DLD1 (cell line): ENCODE data around the gene GPX4.

ENCODE experiments used
- in situ Hi-C: cut with HindIII; loops from 2 replicates; pipeline ENCODE4 v1.10.0; 2017; ENCODE audit warnings: low sequenced_read_pairs

Gene GPX4

DNA sequence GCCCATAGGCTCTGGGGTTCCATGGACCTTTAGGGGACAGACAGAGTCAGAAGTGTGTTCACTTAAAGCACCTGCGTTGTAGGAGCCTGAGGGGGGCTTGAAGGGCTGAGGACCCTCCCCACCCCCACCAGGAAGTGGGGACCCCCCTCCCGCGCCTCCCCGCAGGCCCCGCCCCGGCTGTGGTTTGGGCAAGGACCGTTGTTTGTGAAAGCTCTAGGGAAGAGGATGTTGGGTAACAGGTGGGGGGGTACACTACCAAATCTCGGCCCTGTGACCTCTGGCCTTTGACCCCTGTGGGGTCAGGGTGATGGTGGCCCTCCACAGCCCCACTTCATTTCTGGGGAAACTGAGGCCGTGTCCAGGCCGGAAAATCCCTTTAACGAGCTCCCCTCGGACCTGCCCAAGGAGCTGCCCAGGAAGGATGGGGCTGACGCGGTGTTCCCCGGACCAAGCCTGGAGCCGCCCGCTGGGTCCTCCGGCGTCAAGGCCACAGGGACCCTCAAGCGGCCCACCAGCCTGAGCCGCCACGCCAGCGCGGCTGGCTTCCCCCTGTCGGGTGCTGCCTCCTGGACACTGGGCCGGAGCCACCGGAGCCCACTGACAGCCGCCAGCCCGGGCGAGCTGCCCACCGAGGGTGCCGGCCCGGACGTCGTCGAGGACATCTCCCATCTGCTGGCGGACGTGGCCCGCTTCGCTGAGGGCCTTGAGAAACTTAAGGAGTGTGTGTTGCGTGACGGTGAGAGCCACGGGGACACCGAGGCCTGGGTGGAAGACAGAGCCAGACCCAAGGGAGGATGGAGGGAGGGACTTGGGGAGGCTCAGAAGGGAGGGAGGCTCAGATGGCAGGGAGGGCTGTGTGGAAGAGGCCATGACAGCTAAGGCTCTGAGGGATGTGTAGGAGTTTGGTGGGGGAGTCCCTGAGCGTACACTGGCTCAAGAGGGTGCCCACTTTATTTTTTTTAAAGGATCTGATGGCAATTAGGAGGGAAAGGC lies 35.5 kb upstream of the GPX4 start:
- in situ Hi-C loops, result no loop called here

DNA sequence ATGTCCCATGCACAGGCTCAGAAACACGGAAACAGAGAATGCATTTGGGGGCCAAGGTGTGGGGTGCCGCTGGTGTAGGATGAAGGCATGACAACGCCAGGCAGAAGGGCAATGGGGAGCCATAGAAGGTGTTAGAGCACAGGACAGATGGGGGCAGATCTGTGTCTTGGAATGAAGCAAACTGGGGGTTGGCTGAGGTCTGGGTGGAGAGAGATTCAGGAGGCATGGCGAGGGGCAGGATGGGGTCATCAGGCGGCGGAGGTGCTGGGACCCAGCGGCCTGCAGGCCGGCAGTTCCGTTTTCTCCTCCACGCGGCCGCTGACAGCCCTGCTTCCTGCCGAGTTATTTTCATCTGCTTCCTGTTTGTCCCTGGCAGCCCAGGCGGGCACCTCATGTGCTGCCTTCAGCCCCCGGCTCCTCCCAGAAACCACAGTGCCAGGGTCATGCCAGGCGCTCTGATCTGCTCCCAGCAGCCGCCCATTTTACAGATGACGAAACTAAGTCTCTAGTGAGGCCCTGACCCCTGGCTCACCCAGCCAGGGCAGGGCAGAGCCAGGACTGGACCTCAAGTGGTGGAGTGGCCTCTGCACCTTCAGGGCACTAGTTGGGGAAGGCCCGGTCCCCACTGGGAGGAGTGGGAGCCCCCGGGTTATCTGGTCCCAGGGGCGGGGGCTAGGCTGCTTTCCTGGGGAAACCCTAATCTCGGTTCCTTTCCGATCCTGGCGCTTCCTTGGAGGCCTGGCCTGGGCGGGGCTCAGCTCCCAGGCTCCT lies 34.6 kb upstream of the GPX4 start:
- in situ Hi-C loops, result no loop called here

DNA sequence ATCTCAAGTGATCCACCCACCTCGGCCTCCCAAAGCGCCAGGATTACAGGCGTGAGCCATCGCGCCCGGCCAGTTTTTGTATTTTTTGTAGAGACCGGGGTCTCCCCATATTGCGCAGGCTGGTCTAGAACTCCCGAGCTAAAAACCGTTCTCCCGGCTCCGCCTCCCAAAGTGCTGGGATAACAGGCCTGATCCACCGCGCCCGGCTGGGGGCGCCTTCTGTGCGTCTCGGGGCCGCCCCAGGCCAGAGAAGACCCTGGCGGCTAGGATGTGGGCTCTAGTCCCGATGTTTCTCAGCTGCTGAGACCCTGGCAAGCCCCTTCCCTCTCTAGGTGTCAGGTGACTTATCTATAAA lies 33.2 kb upstream of the GPX4 start:
- in situ Hi-C loops, result no loop called here

DNA sequence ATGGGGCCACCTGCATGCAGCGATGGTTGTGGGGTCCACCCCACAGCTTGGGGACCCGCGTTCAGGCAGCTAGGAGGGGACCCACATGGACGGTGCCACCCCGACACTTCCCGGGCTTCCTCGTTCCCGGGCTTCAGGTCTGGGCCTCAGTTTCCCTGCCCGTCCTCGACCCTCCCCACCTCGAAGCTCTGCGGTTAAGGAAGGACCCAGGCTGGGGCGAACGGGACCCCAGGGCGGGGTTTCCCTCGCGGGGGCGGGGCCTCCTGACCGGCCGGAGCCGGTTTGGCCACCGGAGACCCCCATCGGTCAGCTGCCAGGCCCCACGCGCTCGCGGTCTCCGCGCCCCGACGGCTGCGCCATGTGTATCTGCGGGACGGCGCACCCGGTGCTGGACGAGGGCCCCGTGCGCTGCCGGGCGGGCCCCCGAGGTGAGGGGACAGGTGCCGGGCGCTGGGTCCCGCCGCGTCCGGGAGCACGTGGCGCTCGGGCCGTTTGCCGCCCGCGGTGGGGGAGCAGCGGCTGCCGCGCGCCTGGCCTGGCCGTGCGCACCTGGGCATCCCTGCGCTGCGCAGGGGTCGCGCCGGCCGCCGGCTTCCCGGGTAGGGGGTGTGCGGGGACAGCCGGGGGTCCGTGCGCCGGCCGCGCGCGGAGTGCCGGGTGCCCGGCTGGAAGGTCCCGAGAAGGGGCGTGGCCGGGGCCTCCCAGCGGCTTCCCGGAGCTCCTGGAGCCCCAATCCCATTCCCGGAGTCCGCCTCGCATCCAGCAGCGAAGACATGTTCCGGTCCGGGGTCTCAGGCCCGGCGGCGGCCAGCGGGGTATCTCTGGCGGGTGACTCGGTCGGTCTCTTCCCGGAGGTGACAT lies 32.6 kb upstream of the GPX4 start:
- in situ Hi-C loops, result no loop called here

DNA sequence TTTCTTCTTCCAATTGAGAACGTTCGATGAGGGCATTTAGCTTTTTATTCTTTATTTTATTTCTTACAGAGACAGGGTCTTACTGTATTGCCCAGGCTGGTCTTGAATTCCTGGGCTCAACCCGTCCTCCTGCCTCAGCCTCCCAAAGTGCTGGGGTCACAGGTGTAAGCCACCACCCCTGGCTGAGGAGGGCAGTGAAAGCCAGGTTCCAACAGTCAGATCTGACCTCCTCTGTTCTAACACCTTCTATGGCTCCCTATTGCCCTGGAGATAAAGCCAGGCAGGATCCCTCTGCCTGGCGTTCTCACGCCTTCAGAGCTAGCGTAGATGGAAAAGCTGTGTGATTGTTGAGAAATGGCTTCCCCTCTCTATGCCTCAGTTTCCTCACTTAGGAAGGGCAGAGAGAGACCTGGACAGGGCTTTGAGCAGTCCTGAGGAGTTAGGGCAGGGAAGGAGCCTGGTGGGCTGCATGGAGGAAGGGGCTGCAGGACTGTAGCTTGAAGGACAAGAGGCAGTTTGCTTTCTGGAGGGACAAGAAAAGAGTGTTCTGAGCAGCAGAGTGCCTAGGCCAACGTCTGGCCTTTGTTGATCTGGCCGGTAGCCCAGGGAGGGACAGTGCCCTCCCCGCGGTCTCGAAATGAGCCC lies 31.3 kb upstream of the GPX4 start:
- in situ Hi-C loops, result no loop called here

DNA sequence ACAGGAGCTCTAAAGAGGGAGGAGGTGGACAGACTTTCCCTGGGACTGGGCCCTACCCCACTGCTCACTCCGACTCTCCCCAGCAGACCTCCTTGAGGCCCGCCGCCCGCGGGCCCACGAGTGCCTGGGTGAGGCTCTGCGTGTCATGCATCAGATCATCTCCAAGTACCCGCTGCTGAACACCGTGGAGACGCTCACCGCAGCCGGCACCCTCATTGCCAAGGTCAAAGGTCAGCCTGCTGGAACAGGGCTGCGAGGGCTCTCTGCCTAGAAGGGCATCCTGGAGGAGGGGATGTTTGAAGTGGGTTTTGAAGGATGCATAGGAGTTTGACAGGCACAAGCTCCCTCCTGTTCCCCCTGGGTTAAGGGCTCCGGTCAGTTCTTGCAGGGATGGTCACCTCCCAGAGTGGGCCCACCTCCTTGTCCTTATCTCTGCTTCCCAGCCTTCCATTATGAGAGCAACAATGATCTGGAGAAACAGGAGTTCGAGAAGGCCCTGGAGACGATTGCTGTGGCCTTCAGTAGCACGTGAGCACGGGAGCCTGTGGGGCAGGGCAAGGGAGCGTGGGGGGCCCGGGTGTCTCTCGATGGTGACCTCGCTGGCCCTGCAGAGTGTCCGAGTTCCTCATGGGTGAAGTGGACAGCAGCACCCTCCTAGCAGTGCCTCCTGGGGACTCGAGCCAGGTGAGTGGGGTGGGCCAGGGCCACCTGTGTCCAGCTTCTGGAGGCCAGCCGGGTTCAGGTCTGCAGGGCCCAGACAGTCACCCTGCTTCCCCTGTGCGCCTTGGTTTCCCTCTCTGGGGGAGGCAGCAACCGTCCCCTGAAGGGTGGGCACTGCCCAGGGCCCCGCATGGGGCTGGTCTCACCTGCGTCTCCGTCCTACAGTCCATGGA lies 30.5 kb upstream of the GPX4 start:
- in situ Hi-C loops, result no loop called here

DNA sequence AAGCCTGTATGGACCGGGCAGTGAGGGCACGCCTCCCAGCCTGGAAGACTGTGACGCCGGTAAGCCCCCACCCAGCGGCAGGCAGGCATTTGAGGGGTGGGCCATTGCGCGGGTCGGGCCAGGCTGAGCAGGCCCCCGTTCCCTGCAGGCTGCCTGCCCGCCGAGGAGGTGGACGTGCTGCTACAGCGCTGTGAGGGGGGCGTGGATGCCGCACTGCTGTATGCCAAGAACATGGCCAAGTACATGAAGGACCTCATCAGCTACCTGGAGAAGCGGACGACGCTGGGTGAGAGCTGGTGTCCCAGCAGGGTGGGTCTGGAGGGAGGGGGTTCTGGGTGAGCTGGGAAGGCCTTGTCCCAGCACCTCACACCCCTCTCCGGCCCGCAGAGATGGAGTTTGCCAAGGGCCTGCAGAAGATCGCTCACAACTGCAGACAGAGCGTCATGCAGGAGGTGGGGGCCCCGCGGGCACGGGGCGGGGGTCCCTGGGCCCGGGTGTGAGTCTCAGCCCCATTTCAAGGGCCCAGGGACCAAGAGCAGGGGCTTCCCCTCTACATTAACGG lies 29.8 kb upstream of the GPX4 start:
- in situ Hi-C loops, result no loop called here

DNA sequence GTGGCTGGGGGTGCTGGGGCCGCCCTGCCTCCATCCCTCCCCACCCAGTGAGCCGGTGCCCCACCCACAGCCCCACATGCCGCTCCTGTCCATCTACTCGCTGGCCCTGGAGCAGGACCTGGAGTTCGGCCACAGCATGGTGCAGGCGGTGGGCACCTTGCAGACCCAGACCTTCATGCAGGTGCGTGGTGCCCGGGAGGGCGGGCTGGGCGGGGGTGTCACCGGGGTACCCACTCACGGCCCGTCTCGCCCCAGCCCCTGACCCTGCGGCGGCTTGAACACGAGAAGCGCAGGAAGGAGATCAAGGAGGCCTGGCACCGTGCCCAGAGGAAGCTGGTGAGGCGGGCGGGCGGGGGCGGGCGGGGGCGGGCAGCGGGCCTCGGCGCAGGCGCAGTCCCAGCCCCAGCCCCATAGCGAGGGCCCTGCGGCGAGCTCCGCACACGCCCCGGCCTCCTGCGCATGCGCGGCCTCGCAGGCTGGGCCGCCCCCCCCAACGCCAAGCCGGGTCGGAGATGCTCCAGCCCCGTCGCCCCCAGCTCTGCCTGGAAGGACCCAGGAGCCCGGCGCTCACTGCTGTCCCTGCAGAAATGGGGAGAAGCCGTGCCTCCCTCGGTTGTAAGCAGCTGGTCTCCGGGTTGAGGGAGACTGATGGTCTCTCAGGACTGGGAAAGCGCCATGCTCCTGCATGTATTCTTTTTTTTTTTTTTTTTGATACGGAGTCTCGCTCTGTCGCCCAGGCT lies 29.1 kb upstream of the GPX4 start:
- in situ Hi-C loops, result no loop called here

DNA sequence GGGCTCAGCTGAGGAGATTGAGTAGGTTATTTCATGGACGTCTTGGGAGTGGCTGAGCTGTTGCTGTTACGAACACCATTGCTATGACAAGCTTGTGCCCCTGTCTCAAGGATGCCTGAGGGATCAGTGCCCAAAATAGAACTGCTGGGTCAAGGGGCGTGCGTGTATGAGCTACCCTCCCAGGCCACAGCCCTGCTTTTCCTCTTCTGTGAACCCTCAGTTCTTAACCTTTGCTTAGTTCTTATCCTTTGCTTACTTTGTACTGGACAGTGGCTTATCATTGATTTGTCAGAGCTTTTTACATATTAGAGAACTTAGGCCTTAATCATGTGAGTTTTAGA lies 27.8 kb upstream of the GPX4 start:
- in situ Hi-C loops, result no loop called here

DNA sequence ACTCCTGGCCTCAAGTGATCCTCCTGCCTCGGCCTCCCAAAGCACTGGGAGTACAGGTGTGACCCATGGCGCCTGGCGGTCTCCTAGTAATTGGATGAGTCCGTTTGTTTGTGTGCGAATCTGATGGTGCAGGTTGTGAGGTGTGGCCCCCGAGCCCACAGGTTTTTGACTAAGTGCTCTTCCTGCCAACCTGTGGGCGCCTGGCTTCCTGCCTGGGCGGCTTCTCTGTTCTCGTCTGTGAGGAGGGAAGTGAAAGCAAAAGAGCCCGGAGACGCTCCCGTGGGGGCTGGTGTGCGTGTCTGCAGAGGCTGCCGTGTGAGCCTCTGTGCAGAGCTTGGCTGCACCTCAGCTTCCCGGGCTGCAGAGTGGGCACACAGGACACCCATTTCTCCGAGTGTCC lies 26.8 kb upstream of the GPX4 start:
- in situ Hi-C loops, result no loop called here

DNA sequence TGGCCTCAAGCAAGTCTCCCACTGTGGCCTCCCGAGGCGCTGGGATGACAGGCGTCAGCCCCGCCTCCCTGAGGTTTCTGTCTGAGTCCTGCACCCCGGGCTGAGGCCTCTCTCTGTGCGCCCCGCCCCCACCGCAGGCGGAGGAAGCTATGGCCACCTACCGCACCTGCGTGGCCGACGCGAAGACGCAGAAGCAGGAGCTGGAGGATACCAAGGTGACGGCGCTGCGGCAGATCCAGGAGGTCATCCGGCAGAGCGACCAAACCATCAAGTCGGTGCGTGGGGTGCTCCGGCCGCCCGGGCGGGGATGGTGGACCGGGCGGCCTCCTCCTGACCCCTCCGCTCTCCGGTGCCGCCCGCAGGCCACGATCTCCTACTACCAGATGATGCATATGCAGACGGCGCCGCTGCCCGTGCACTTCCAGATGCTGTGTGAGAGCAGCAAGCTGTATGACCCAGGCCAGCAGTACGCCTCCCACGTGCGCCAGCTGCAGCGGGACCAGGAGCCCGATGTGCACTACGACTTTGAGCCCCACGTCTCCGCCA lies 24.2 kb upstream of the GPX4 start:
- in situ Hi-C loops, result no loop called here

DNA sequence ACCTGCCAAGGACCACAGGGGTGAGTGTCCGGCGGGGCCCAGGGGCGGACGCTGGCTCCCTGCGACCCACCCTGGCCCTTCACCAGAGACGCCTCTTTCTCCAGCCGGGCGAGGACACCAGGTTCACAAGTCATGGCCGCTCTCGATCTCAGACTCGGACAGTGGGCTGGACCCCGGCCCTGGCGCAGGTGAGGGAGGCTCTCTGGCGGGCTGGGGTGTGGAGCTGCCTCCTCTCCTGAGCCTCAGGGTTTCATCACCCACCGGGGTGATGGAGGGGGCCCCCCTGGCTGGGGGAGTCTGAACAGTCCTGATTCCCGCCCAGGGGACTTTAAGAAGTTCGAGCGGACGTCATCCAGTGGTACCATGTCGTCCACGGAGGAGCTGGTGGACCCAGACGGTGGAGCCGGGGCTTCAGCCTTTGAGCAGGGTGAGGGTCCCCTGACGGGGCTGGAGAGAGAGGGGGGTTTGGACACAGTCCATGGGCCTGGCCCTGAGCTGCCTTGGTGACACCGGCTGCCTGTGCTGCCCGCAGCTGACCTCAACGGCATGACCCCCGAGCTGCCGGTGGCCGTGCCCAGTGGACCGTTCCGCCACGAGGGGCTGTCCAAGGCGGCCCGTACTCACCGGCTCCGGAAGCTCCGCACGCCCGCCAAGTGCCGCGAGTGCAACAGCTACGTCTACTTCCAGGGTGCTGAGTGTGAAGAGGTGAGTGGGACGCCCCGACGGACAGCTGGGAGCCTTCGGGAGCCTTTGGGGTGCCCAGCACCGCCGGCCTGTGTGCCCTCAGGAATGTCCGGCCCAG lies 23.2 kb upstream of the GPX4 start:
- in situ Hi-C loops, result no loop called here

DNA sequence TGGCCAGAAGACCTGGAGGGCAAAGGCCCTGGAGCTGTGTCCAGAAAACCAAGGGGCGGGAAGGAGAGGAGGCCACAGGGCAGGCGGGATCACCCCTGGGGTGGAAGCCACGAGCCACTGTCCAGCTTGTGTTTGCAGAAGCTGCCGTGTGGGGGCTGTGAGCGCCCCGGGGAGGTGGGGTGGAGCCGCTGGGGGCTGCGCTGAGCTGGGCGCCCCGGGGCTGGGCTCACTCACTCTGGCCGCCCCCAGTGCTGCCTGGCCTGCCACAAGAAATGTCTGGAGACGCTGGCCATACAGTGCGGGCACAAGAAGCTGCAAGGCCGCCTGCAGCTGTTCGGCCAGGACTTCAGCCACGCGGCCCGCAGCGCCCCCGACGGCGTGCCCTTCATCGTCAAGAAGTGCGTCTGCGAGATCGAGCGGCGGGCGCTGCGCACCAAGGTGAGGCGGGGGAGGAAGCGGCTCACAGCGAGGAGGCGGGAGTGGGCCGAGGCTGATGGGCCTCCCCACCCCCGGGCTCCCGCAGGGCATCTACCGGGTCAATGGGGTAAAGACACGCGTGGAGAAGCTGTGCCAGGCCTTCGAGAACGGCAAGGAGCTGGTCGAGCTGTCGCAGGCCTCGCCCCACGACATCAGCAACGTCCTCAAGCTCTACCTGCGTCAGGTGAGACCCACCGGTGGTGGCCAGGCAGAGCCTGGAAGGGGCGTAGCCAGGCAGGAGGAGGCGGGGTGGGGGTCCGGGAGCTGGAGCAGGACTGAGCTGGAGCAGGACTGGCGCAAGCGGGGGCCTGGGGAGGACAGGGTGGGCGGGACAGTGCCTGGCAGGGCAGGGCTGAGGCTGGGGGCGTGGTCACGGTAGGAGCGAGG lies 22.3 kb upstream of the GPX4 start:
- in situ Hi-C loops, result no loop called here

DNA sequence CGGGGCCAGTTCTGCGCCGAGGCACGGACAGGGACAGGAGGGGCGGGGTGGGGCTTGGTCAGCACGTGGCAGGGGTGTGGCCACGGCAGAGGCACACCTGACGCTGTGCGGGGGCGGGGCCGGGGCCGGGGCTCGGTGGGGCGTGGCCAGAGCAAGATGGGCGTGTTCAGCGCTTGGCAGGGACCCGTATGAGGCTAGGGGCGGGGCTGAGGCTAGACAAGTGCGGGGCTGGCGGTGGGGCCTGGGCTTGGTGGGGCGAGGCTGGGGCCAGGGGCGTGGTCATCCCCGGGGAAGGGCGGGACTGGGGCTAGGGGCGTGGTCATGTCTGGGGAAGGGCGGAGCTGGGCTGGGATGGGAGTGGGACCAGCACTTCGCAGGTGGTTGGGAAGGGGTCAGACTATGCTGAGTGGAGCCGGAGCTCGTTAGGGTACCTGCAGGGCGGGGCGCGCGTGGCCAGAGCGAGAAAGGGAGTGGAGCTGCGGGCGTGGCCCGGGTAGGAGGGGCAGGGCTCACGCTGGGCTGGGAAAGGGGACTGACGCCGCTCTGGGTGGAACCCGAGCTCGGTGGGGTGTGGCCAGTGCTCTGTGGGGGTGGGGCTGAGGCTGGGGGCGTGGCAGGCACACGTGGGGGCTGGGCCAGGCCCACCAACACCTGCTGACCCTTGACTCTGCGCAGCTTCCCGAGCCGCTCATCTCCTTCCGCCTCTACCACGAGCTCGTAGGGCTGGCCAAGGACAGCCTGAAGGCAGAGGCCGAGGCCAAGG lies 21.4 kb upstream of the GPX4 start:
- in situ Hi-C loops, result no loop called here

DNA sequence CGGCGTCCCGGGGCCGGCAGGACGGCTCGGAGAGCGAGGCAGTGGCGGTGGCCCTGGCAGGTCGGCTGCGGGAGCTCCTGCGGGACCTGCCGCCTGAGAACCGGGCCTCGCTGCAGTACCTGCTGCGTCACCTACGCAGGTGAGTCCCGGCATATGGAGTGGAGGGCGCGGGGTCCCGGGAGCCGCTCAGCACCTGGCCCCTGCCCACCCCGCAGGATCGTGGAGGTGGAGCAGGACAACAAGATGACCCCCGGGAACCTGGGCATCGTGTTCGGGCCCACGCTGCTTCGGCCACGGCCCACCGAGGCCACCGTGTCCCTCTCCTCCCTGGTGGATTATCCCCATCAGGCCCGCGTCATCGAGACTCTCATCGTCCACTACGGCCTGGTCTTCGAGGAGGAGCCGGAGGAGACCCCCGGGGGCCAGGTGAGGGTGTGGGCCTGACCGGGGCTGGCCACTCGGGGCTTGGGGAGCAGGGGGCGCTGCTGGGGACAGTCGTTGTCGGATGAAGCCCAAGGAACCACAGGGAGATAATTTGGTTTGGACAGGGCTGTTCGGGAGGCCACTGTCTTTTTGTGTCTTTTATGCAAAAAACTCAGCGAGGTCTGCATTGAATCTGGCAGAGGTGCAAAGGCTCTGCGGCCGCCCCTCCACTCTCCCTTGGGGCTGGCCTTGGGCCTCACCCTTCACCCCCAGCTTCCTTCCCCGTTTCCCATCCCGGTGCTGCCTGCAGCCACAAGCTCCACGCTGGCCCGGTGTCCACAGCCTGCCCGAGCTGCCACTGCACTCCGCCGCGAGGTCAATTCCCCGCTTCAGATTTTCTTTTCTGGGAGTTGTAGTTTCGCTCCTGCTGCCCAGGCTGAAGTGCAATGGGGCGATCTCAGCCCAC lies 20.6 kb upstream of the GPX4 start:
- in situ Hi-C loops, result no loop called here
